RKO (cell line): Measurements from ENCODE around the gene MRTFA.
"Not testable (repeated sequence)": the region's sequence is repeated elsewhere in the genome, so short reads cannot be mapped to it uniquely, and the experiment has no call there.

Source experiments
- DNase-seq: peaks from one replicate; pipeline ENCODE4 v3.0.0-alpha.2; 2016; ENCODE audit warnings: low spot score

The MRTFA gene

GRCh38 chr22:40554023-40554422 is 82.5 kb downstream of the MRTFA start:
- not testable (repeated sequence) for DNase-seq

GRCh38 chr22:40553014-40553554 is 83.4 kb downstream of the MRTFA start:
- no peak for DNase-seq

- DNase-seq: no peak
These were observed 84.4 kb downstream of the MRTFA start for GRCh38 chr22:40552070-40552469.

- peak; percentile 54 for DNase-seq
These were observed 88.8 kb downstream of the MRTFA start for GRCh38 chr22:40547729-40548143.

- no peak for DNase-seq
These were observed 91.8 kb downstream of the MRTFA start for GRCh38 chr22:40544758-40545157.

GRCh38 chr22:40542821-40543540 is 93.5 kb downstream of the MRTFA start:
- no peak for DNase-seq

GRCh38 chr22:40541300-40541699 is 95.2 kb downstream of the MRTFA start:
- DNase-seq: no peak

GRCh38 chr22:40540265-40540664 is 96.3 kb downstream of the MRTFA start:
- DNase-seq: no peak

GRCh38 chr22:40536149-40536548 is 100.4 kb downstream of the MRTFA start:
- DNase-seq: not testable (repeated sequence)

- no peak for DNase-seq
These were observed 100.9 kb downstream of the MRTFA start for GRCh38 chr22:40535642-40536041.

GRCh38 chr22:40535189-40535512 is 101.4 kb downstream of the MRTFA start:
- no peak for DNase-seq

- peak; percentile 49 for DNase-seq
These were observed 101.9 kb downstream of the MRTFA start for GRCh38 chr22:40534379-40535188.

- DNase-seq: peak; percentile 51
These were observed 102.7 kb downstream of the MRTFA start for GRCh38 chr22:40533712-40534378.

GRCh38 chr22:40531951-40532900 is 104.3 kb downstream of the MRTFA start:
- DNase-seq: no peak

- DNase-seq: not testable (repeated sequence)
These were observed 106.1 kb downstream of the MRTFA start for GRCh38 chr22:40530391-40530790.

- no peak for DNase-seq
These were observed 106.7 kb downstream of the MRTFA start for GRCh38 chr22:40529821-40530220.

GRCh38 chr22:40526960-40527359 is 109.6 kb downstream of the MRTFA start:
- no peak for DNase-seq

- DNase-seq: peak; percentile 52
These were observed 111.2 kb downstream of the MRTFA start for GRCh38 chr22:40525250-40525884.

- no peak for DNase-seq
These were observed 111.9 kb downstream of the MRTFA start for GRCh38 chr22:40524392-40525249.

- no peak for DNase-seq
These were observed 114.4 kb downstream of the MRTFA start for GRCh38 chr22:40522141-40522540.
